ENCODE measurements around the gene RHBG.

Gene RHBG

DNA sequence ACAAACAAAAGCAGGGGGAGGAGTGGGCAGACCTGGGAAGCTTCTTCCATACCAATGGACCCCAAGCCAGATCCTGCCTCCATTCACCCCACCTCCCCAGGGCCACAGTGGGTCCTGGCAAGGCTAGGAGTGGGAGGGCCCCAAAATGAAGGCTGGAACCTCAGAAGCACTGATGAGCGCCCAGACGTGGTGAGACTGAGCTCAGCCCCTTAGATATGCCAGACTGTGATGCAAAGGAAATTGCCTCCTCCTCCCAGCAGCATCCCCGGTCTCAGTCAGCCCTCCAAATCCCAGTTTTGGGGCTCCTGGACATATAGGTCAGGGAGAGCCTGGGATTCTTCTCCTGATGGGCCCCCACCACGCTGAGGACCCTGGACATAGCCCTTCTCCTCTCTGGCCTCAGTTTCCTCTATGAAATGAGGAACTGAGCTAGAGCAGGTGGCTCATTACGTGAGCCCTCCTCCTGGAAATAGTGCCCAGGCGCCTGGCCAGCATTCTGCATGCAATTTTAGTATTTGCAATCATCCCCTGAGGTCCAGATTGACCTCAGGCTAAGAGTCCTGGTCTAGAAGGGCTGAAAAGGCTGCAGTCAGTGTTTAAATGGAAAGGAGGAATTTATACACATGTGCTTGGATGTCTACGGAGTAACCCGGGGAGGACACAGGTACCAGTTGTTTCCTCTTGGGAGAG lies 33.5 kb downstream of the RHBG start:
- ATAC-seq: no peak; the same call in 2 of the 3 replicates
- no peak for TF ChIP-seq ARNTL (CRISPR knock-in tag; IDR thresholded peaks at IDR 0.05; ENCODE audit: borderline replicate concordance, low read depth)
- no peak for TF ChIP-seq GLIS3 (CRISPR knock-in tag; IDR thresholded peaks at IDR 0.05)

DNA sequence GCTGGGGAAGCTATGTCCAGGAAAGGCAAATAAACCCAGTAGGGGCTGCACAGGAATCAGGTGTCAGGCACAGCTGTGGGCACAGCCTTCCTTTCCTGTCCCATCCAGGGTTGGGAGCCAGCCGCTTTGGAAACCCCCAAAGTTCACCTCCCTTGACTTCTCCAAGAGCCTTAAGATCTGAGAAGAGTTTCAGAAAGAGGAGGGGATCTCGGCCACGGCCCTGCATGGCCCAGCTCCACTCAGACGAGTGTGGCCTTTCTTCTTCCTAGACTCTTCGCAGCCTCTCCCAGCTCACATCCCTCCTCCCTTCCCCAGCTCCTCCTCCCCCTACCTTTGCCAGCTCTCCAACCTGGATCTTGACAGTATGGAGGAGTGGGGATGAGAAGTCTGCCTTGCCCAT lies 36.7 kb downstream of the RHBG start:
- ATAC-seq: no peak
- TF ChIP-seq PATZ1 (CRISPR knock-in tag; IDR thresholded peaks at IDR 0.05; ENCODE audit: borderline replicate concordance) (no peak), ARNTL (CRISPR knock-in tag; IDR thresholded peaks at IDR 0.05; ENCODE audit: borderline replicate concordance, low read depth) (no peak), ZFP3 (CRISPR knock-in tag; IDR thresholded peaks at IDR 0.05) (no peak), ESRRG (CRISPR knock-in tag; IDR thresholded peaks at IDR 0.05) (no peak), CSDC2 (CRISPR knock-in tag; IDR thresholded peaks at IDR 0.05) (no peak)

DNA sequence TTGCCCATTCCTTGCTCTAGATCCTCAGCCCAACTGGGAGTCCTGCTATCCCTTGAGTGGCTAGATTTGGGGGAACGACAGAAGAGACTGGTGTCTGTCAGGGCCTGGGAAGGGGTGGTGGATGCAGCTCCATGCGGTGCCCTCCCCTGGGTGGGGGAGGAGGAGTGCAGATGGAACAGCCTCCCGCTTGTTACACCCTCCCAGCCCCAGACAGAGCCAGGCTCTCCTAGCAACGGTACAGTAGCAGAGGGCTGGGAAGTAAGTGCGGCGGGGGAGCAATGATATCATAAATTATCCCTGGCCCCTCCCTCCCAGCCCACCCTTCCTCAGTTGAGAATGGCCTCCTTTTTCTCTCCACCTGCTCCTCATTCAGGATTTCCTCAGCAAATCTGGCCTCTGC lies 37.2 kb downstream of the RHBG start:
- ATAC-seq: no peak
- no peak for TF ChIP-seq ZNF8 (CRISPR knock-in tag; IDR thresholded peaks at IDR 0.05)

DNA sequence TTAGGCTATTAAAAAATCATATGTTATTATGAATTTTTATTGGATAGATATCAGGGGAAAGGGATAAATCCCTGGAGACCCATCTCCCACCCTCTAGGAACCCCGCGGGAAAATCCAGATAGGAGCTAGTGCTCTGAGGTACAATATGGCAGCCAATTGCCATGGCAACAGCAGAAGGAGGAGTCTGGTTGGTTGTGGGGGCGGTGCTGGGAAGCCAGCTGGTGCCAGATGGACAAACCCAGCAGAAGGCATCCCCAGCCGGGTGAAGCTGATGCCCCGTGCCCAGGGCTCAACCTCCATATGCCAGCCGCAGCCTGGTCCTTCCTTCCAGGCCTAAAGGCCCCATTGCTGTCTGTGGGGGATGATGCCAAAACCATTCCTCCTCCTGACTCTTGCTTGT lies 38.3 kb downstream of the RHBG start:
- TF ChIP-seq, protein P1, sequence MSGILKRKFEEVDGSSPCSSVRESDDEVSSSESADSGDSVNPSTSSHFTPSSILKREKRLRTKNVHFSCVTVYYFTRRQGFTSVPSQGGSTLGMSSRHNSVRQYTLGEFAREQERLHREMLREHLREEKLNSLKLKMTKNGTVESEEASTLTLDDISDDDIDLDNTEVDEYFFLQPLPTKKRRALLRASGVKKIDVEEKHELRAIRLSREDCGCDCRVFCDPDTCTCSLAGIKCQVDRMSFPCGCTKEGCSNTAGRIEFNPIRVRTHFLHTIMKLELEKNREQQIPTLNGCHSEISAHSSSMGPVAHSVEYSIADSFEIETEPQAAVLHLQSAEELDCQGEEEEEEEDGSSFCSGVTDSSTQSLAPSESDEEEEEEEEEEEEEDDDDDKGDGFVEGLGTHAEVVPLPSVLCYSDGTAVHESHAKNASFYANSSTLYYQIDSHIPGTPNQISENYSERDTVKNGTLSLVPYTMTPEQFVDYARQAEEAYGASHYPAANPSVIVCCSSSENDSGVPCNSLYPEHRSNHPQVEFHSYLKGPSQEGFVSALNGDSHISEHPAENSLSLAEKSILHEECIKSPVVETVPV (CRISPR knock-in tag; IDR thresholded peaks at IDR 0.05): no peak
- TF ChIP-seq, protein P2, sequence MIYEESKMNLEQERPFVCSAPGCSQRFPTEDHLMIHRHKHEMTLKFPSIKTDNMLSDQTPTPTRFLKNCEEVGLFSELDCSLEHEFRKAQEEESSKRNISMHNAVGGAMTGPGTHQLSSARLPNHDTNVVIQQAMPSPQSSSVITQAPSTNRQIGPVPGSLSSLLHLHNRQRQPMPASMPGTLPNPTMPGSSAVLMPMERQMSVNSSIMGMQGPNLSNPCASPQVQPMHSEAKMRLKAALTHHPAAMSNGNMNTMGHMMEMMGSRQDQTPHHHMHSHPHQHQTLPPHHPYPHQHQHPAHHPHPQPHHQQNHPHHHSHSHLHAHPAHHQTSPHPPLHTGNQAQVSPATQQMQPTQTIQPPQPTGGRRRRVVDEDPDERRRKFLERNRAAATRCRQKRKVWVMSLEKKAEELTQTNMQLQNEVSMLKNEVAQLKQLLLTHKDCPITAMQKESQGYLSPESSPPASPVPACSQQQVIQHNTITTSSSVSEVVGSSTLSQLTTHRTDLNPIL (CRISPR knock-in tag; IDR thresholded peaks at IDR 0.05; ENCODE audit: low read depth): no peak
- TF ChIP-seq, protein P3, sequence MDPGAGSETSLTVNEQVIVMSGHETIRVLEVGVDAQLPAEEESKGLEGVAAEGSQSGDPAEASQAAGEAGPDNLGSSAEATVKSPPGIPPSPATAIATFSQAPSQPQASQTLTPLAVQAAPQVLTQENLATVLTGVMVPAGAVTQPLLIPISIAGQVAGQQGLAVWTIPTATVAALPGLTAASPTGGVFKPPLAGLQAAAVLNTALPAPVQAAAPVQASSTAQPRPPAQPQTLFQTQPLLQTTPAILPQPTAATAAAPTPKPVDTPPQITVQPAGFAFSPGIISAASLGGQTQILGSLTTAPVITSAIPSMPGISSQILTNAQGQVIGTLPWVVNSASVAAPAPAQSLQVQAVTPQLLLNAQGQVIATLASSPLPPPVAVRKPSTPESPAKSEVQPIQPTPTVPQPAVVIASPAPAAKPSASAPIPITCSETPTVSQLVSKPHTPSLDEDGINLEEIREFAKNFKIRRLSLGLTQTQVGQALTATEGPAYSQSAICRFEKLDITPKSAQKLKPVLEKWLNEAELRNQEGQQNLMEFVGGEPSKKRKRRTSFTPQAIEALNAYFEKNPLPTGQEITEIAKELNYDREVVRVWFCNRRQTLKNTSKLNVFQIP (CRISPR knock-in tag; IDR thresholded peaks at IDR 0.05; ENCODE audit: borderline replicate concordance, low read depth): no peak
- TF ChIP-seq OSR1 (CRISPR knock-in tag; IDR thresholded peaks at IDR 0.05) (no peak), PPARA (CRISPR knock-in tag; IDR thresholded peaks at IDR 0.05; ENCODE audit: borderline replicate concordance) (no peak), GLIS3 (CRISPR knock-in tag; IDR thresholded peaks at IDR 0.05) (no peak), SNAI2 (CRISPR knock-in tag; IDR thresholded peaks at IDR 0.05) (no peak), ZNF70 (CRISPR knock-in tag; IDR thresholded peaks at IDR 0.05) (no peak), ZFP30 (CRISPR knock-in tag; IDR thresholded peaks at IDR 0.05) (no peak), TOX (CRISPR knock-in tag; IDR thresholded peaks at IDR 0.05; ENCODE audit: borderline replicate concordance) (no peak), ZFP3 (CRISPR knock-in tag; IDR thresholded peaks at IDR 0.05) (no peak), ZNF8 (CRISPR knock-in tag; IDR thresholded peaks at IDR 0.05) (no peak), TSHZ2 (CRISPR knock-in tag; IDR thresholded peaks at IDR 0.05) (no peak), CSDC2 (CRISPR knock-in tag; IDR thresholded peaks at IDR 0.05) (no peak), ISL1 (CRISPR knock-in tag; IDR thresholded peaks at IDR 0.05) (no peak), PATZ1 (CRISPR knock-in tag; IDR thresholded peaks at IDR 0.05; ENCODE audit: borderline replicate concordance) (no peak), TCF4 (CRISPR knock-in tag; IDR thresholded peaks at IDR 0.05; ENCODE audit: borderline replicate concordance) (no peak), ZNF565 (CRISPR knock-in tag; conservative IDR thresholded peaks at IDR 0.05; ENCODE audit: low read depth) (no peak), RARB (CRISPR knock-in tag; IDR thresholded peaks at IDR 0.05) (no peak), ARNTL (CRISPR knock-in tag; IDR thresholded peaks at IDR 0.05; ENCODE audit: borderline replicate concordance, low read depth) (no peak)
- ATAC-seq: no peak

All from SK-N-SH treated with all-trans-retinoic acid at 6 μM for 48 hours (cell line).